Tibial nerve (tissue), 4 donors: ENCODE data around the gene FAM83F. TPM values are rescaled to one million over a fixed set of nuclear protein-coding genes. Genes with fewer than 3 reads are reported as not detected.

Experiments used
- DNase-seq, 2 donors: peaks; one replicate each; pipeline ENCODE4 v3.0.0-alpha.2; 2019; ENCODE audit warnings: low spot score in 2 of 2
- H3K27ac ChIP-seq, 4 donors: fragments of 200-600 bp; sonication (generic) in 3 of 4; one replicate each; pipeline ENCODE4 v1.5.1; 2017 to 2019; ENCODE audit warnings: mild to moderate bottlenecking in 1 of 4
- H3K27me3 ChIP-seq, 2 donors: fragments of 200-600 bp; sonication (generic) in 1 of 2; one replicate each; pipeline versions ENCODE4 v1.5.1 to v1.6.0; 2017 to 2019
- H3K36me3 ChIP-seq, 3 donors: fragments of 200-600 bp; sonication (generic); one replicate each; pipeline ENCODE4 v1.5.1; 2018 to 2019
- H3K4me1 ChIP-seq, 4 donors: fragments of 200-600 bp; sonication (generic) in 3 of 4; one replicate each; pipeline ENCODE4 v1.5.1; 2017 to 2019
- H3K4me3 ChIP-seq, 4 donors: fragments of 200-600 bp; sonication (generic) in 3 of 4; one replicate each; pipeline ENCODE4 v1.5.1; 2017 to 2019; ENCODE audit warnings: mild to moderate bottlenecking in 1 of 4, moderate library complexity in 1 of 4
- H3K9me3 ChIP-seq, 4 donors: fragments of 200-600 bp; sonication (generic) in 3 of 4; one replicate each; pipeline ENCODE4 v1.5.1; 2017 to 2019
- EP300 ChIP-seq, 2 donors: sonication (generic); formaldehyde crosslinking; IDR thresholded peaks; one replicate each; pipeline ENCODE4 v1.6.1; 2017; ENCODE audit warnings: antibody characterized with exemption in 2 of 2, mild to moderate bottlenecking in 1 of 2
- POLR2A ChIP-seq, 2 donors: fragments of 450-650 bp; IDR thresholded peaks; one replicate each; pipeline ENCODE4 v1.6.1; 2017; ENCODE audit warnings: antibody characterized with exemption in 2 of 2, mild to moderate bottlenecking in 2 of 2, moderate library complexity in 2 of 2
- WGBS, 2 donors: methylation state at CpG; one replicate each; pipeline ENCODE4 v1.1.5; 2018; 5-methylcytosine and 5-hydroxymethylcytosine counted together
- total RNA-seq, 4 donors: library from RNA; depleted of rRNA; stranded (reverse); fragments of >200 nt; gene quantifications; one replicate each; pipeline ENCODE4 v1.1.0, GENCODE V29; 2016
- TF ChIP-seq, protein P1 (sequence below), 5 experiments: fragments of 200-600 bp in 3 of 5; fragments of 450-650 bp in 2 of 5; sonication (generic) in 3 of 5; IDR thresholded peaks; one replicate each; pipeline ENCODE4 v1.5.1; 2016 to 2019; ENCODE audit warnings: antibody characterized with exemption in 5 of 5, mild to moderate bottlenecking in 3 of 5, moderate library complexity in 2 of 5

FAM83F gene
- 10 to 100 TPM in 2 of 4 donors, 1 to 10 TPM in 2; 8.2 to 11.2 (median 9.8) TPM for total RNA-seq

DNA sequence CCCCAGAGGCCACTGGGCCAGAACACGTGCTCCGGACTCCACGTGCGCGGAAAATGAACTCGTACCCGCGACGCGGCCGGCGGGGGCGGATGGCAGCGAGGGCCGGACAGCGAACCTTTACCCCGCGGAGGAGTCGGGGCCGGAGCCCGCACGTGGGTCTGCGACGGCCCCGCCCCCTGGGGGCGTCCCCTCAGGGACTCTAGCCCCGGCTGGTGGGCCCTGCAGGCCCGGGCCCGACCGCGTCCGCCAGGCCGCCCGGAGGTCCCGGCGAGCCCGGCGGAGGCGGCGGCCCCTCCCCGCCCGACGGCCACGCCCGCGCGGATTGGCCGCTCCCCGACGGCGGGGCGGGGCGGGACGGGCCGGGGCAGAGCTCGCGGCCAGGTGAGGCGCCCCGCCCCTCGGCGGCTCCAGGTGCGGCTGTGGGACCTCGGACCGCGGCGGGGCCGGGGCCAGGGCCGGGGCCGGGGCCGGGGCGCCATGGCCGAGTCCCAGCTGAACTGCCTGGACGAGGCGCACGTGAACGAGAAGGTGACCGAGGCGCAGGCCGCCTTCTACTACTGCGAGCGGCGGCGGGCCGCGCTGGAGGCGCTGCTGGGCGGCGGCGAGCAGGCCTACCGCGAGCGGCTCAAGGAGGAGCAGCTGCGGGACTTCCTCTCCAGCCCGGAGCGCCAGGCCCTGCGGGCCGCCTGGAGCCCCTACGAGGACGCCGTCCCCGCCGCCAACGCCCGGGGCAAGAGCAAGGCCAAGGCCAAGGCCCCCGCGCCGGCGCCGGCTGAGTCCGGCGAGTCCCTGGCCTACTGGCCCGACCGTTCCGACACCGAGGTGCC is at the start of gene FAM83F:
FAM83F (plus strand) TSS at position 389 of the 827 bp plus-strand sequence; CDS start at position 478, 89 bp downstream.
- DNase-seq = no peak
- Histone ChIP-seq H3K27me3 (peaks cover 0 to 13% of the 10 kb centered on the region in 2 donors), H3K9me3 (no peaks in the 10 kb centered on the region), H3K4me3 (peak within 1 kb of the TSS; percentile 20 to 46 (median 36)), H3K4me1 (peaks cover 0 to 58% (median 36%) of the 10 kb centered on the region in 4 donors), H3K27ac (peak within 1 kb of the TSS; percentile 87 to 97 (median 94)), H3K36me3 (no peaks in the 10 kb centered on the region)
- TF ChIP-seq EP300 (IDR thresholded peaks at IDR 0.05) (no peak), POLR2A (IDR thresholded peaks at IDR 0.05) (no peak)
- TF ChIP-seq, protein P1, sequence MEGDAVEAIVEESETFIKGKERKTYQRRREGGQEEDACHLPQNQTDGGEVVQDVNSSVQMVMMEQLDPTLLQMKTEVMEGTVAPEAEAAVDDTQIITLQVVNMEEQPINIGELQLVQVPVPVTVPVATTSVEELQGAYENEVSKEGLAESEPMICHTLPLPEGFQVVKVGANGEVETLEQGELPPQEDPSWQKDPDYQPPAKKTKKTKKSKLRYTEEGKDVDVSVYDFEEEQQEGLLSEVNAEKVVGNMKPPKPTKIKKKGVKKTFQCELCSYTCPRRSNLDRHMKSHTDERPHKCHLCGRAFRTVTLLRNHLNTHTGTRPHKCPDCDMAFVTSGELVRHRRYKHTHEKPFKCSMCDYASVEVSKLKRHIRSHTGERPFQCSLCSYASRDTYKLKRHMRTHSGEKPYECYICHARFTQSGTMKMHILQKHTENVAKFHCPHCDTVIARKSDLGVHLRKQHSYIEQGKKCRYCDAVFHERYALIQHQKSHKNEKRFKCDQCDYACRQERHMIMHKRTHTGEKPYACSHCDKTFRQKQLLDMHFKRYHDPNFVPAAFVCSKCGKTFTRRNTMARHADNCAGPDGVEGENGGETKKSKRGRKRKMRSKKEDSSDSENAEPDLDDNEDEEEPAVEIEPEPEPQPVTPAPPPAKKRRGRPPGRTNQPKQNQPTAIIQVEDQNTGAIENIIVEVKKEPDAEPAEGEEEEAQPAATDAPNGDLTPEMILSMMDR (IDR thresholded peaks at IDR 0.05) = no peak
- WGBS, 2 donors = 7 to 51% methylated on average over 7 to 18 of the region's 115 CpGs

DNA sequence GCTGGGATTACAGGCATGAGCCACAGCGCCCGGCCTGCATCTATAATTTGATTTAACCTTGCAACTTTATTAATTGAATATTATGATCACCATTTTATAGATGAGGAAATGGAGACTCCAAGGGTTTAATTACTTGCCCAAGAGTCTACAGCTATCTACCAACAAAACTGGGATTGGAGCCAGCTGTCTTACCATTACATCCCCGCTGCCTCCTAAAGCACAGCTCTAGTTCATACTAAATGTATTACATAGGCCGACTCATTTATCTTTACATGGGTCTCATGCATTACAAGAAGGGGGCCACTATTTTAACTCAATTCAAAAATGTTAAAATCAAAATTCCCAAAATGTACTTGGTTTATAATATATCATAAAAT is 48.6 kb upstream of the FAM83F start:
- no peak for DNase-seq
- H3K4me3 ChIP-seq = no peak overlapping the region
- 97% methylated on average over 4 of the region's 4 CpGs for whole genome bisulfite sequencing, 2 donors
- no peaks in the 10 kb centered on the region for H3K27me3 ChIP-seq
- H3K36me3 ChIP-seq = no peaks in the 10 kb centered on the region
- TF ChIP-seq POLR2A (IDR thresholded peaks at IDR 0.05) (no peak), EP300 (IDR thresholded peaks at IDR 0.05) (no peak)
- TF ChIP-seq, protein P1 (IDR thresholded peaks at IDR 0.05) = no peak
- no peaks in the 10 kb centered on the region for H3K9me3 ChIP-seq
- H3K27ac ChIP-seq = peak overlapping the region in 2 of 4 donors; percentile 53 to 71
- peaks cover 0 to 21% (median 8%) of the 10 kb centered on the region in 4 donors for H3K4me1 ChIP-seq

DNA sequence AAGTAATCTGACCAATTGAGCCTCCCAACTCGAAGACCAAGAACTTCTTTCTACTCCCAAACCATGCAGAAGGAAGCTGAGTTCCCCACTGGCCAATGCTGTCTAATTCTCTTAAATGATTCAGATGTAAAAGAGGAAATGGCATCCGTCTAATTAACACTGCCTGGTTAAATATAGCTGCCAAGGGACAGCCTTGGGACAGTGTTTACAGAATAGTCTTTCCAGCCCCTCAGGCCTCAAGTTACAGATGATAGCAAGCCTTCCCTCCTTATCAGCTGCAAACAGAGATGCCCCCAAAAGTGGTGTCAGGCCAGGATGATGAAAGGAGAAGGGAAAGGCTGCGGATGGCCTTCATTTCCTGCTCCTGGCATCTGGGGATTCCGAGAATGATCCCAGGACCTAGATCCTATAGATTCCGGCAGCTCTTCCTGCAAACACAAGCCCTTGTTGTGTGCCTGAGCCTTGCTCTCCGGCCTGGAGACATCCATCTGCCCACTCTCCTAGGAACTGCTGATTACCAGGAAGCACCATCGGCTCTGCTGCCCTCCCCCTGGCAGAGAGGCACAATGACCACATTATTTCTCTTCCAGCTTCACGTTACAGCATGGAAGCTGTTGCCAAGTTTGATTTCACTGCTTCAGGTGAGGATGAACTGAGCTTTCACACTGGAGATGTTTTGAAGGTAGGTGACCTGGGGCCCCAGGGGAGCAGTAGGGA is 48.1 kb upstream of the FAM83F start:
- WGBS, 2 donors = 52 to 57% methylated on average over 8 of the region's 8 CpGs
- Histone ChIP-seq H3K4me3 (no peak overlapping the region), H3K27ac (peak overlapping the region; percentile 10 to 71 (median 46)), H3K4me1 (peaks cover 0 to 21% (median 8%) of the 10 kb centered on the region in 4 donors), H3K36me3 (no peaks in the 10 kb centered on the region), H3K9me3 (no peaks in the 10 kb centered on the region), H3K27me3 (no peaks in the 10 kb centered on the region)
- DNase-seq = no peak
- TF ChIP-seq EP300 (IDR thresholded peaks at IDR 0.05) = peak in 1 of 2 donors; percentile 73
- TF ChIP-seq, protein P1 (IDR thresholded peaks at IDR 0.05) = no peak

DNA sequence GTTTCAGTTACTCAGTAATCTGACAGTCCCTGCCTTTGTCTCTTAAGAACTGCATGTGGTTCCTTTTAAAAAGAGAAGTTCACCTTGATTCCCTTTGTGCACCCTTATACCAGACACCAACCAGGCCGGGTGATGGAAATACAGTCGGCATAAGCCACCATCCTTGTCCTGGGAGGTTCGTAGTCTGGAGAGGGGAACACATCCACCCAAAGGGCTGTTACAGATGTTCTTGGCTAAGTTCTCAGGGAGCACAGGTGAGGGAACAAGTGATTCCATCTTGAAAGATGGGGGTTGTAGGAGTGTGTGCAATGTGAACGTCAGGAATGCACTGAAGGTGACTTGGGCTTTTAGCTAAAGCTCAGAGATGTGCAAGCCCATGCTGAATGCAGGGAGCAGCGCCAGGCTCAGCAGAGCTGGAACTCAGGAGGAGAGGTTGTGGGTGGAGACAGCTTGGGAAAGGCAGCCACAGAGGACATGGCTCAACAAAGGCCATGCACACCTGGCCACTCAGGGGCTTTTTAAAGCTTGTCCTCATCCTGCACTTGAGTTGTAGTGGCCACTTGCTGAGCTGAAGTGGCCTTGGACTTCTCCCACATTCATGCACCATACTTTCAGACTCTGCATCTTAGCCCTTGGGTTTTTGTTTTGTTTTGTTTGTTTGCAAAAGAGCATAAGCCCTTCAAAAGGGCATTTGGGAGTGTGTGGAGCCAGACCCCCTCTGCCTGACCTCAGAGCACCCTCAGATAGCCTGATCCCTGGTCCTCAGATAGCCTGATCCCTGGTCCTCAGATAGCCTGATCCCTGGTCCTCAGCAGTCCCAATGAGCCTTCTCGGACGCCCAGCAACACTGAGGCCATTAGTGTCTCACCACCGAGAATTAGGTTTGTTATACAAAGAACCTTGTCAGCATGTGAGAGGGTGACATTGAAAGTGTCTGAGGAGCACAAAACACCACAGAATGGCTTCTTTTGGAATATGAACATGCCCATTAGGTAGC is 47.2 kb upstream of the FAM83F start:
- 94 to 96% methylated on average over 8 of the region's 8 CpGs for WGBS, 2 donors

More for the DNA sequence above, 47.2 kb upstream of the FAM83F start:
- H3K4me3 ChIP-seq = no peak overlapping the region
- H3K27ac ChIP-seq = peak overlapping the region; percentile 10 to 71 (median 42)
- peaks cover 0 to 26% (median 8%) of the 10 kb centered on the region in 4 donors for H3K4me1 ChIP-seq
- no peak for TF ChIP-seq EP300 (IDR thresholded peaks at IDR 0.05)
- no peak for TF ChIP-seq POLR2A (IDR thresholded peaks at IDR 0.05)
- TF ChIP-seq, protein P1 (IDR thresholded peaks at IDR 0.05) = no peak
- no peaks in the 10 kb centered on the region for H3K36me3 ChIP-seq
- no peaks in the 10 kb centered on the region for H3K27me3 ChIP-seq
- H3K9me3 ChIP-seq = no peaks in the 10 kb centered on the region
- no peak for DNase-seq
